IPS-NIHi11 (cell line): ENCODE results near the gene TNRC6C.
"Not testable (repeated sequence)": the region's sequence is repeated elsewhere in the genome, so short reads cannot be mapped to it uniquely, and the experiment has no call there.

ENCODE experiments used
- DNase-seq: peaks from one replicate; pipeline ENCODE4 v3.0.0; 2012; ENCODE audit warnings: mixed read lengths, low spot score

TNRC6C gene

DNA sequence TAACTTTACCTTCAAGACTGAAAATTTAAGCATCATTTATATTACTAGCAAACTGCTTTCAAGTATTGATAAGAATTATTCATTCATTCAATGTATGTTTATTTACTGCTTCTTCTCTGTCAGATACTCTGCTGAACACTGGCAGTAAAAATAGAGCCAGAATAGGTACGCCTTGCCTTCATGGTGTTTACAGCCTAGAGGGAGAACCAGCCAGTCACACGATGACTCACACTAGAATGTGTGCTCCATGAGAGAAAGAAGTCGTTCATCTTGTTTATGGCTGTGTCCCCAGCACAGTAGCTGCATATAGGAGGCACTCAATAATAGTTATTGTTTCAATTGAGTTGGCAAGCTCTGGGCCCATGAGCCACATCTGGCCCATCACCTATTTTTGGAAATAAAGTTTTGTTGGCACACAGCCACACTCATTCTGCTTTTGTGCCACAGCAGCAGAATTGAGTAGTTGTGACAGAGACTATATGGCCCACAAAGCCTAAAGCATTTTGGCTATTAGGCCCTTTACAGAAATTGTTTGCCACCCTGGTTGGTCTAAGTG lies 85.9 kb downstream of the TNRC6C start:
- no peak for DNase-seq

DNA sequence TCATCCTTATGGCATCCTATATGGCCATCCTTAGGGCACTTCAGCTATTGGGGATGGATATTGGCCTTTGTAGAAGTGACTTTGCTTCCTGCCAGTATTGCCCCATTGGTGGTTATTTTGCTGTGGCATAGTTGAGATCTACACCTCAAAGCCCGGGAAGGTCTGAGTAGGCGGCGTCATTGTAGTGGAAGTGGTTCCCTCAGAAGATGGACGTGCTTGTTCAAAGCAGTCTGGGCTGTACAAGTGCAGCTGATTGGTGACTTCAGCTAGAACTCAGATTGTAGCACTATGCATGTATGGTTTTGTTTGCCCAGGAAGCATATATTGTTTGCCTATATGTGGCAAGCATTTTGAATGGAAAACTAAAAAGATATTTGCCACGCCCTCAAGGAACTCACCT lies 86.8 kb downstream of the TNRC6C start:
- DNase-seq: no peak

DNA sequence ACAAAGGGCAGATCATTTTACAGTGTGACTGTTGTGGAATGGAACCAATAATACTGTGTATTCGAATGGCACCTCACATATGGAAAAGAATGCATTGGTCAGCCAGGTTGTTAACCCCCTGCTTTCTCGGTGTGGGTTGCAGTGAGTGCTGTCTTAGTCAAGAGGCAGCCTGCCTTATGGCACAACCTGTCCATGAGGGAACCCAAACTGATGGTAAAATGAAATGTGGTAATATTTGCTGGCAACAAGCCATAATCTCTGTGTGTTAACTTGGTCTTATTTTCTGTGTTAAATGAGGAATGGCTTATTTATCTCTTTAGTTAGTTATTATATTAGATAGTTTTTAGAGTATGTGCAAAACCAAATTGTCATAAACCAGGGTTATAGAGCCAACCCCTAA lies 88.4 kb downstream of the TNRC6C start:
- DNase-seq: no peak

DNA sequence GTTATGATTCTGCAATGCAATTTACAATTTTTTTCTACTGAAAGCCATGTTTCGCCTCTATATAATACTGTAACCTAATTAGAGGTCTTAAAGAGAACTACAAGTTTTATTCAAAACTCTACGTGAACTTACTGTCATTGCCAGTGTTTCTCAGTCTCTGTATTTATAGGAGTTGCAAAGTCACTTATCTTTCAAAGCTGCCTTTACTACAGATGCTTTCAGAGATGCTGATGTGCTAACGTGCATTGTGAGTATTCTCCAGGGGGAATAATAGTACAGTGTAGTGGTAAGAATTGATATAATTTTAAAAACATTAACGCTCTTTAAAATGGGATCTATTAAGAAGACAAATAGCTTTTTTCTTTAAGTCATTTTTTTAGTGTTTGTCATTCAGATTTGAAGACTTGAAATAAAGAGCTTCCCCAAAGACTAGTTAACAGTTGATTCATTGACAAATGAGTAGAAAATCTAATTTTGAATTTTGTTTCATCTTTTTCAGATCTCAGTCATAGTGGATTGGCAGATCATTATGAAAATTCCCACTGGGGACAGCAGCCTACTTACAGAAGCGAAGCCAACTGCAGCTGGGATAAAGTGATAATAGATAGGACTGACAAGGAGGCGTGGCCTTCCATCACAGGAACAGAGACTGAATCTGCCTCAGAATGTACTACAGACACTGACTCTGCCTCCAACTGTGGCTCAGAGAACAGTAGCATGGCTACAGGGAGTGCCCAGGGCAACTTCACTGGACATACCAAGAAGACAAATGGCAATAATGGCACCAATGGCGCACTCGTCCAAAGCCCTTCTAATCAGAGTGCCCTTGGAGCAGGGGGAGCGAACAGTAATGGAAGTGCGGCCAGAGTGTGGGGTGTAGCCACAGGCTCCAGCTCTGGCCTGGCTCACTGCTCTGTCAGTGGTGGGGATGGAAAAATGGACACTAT lies 90.1 kb downstream of the TNRC6C start:
- no peak for DNase-seq

DNA sequence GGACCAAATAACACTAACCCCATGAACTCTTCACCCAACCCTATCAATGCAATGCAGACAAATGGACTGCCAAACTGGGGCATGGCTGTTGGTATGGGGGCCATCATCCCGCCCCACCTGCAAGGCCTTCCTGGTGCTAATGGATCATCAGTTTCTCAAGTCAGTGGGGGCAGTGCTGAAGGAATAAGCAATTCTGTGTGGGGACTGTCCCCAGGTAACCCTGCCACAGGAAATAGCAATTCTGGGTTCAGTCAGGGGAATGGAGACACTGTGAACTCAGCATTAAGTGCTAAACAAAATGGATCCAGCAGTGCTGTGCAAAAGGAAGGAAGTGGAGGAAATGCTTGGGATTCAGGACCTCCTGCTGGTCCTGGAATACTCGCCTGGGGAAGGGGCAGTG lies 91.1 kb downstream of the TNRC6C start:
- DNase-seq: no peak

DNA sequence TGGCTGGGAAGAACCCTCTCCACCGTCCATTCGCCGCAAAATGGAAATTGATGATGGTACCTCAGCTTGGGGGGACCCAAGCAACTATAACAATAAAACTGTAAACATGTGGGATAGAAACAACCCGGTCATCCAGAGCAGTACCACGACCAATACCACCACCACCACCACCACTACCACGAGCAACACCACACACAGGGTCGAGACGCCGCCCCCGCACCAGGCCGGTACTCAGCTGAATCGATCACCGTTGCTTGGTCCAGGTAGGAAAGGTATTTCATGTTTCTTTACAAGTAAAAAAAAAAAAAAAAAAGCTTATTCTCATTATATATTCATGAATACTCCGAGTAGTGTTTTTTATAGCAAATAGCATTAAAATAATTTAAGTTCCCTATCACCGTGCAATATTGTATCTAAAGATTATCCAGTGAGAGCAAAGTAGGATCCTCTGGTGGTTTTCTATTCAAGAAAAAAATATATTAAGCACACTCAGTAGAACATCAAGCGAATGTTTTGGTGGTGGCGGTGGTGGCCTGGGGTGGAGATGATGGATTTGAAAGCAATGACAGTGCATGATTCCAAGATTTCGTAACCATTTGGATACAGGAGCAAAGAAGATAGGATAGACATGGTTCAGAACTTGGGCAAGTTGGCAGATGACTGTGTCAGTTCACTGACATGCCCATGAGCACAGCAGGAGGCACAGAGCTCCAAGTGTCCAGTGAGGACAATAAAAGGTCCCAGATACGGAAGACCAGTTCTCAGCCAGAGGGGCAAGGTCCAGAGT lies 92.9 kb downstream of the TNRC6C start:
- no peak for DNase-seq

DNA sequence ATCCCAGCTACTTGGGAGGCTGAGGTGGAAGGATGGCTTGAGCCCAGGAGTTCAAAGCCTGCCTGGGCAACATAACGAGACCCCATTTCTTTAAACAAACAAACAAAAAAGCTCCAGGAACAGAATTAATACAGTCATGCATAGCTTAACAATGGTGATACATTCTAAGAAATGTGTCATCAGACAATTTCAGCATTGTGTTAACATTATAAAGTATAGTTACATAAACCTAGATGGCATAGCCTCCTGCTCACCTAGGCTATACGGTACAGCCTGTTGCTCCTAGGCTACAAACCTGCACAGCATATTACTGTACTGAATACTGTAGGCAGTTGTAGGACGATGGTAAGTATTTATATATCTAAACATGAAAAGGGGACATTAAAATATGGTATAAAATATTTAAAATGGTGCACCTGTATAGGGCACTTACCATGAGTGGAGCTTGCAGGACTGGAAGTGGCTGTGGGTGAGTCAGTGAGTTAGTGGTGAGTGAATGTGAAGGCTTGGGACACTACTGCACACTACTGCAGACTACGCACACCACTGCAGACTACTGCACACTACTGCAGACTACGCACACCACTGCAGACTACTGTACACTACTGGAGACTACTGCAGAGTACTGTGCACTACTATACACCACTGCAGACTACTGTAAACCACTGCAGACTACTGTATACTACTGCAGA lies 95.4 kb downstream of the TNRC6C start:
- no peak for DNase-seq

DNA sequence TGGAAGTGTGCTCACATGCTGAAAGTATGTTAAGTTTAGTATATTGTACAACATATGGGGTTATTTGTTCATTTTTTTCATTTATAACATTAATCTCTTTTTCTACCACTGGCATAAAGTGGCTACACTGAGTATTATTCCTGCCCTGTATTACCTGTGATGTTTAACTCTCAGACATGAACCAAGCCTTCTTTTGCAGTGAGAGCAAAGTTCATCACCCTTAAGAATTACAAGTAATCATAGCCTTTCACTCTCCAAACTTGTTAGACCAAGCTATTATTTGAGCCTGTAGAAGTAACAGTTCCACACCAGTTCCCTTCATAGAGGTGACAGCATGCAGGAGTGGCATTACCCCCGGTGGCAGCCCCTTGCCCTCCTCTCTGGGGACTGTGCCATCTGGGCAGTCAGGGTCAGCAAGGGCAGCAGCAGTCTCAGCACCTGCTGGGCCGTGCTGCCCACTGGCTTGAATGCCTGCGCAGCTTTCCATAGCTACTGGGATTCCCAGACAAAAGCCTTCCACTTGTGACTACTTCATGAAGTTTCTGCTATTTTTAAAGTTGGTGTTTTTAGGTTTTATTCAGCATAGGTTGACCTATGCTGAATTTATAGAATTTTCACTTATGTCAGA lies 98.7 kb downstream of the TNRC6C start:
- DNase-seq: no peak

DNA sequence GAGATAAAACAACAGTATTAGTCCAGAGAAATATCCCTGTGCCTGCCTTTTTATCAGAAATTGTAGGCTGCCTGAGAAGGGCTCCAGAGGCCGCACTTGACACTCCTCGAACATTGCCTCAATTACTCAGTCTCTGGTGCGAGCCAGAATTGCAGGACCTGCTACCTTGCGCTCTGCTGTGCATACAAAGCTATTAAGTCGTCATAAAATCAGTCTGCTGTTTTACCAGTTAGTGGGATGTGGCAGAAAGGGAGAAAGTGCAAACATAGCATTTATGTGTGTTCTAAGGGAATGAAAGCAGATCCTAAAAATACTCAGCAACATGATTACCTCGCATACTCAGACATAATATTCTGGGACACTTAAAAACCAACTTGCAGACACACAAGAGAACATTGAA lies 99.5 kb downstream of the TNRC6C start:
- no peak for DNase-seq

DNA sequence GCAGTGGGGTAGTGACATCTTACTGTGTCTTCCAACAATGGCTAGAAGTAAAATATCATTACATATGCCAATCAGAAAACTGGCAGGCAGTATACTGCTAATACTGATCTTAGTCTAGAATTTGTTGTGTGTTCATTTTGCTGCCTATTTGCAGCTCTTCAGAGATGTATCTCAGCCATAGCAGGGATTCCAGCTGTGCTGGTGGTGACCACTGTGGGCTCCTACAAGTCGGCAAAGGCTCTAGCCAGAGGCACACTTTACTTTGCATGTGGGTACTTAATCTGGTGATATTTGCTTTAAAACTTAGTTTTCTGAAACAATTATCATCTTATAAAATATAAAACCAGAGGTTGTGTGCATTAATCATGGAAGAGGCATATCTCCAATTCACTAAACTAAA lies 100.1 kb downstream of the TNRC6C start:
- no peak for DNase-seq

DNA sequence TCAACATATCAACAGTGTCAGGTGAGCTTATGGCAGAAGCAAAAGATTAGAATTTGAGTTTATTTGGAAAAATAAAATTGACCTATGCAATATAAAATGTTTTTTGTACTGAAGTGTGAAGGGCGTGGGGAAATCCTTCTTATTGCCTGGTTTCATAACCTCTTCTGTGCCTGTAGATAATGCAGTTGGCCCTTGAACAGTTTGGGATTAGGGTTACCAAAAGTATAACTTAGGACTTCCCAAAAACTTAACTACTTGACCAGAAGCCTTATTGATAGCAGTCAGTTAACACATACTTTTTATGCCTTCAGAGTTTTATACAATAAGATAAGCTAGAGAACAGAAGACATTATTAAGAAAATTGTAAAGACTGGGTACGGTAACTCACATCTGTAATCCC lies 104.1 kb downstream of the TNRC6C start:
- no peak for DNase-seq

DNA sequence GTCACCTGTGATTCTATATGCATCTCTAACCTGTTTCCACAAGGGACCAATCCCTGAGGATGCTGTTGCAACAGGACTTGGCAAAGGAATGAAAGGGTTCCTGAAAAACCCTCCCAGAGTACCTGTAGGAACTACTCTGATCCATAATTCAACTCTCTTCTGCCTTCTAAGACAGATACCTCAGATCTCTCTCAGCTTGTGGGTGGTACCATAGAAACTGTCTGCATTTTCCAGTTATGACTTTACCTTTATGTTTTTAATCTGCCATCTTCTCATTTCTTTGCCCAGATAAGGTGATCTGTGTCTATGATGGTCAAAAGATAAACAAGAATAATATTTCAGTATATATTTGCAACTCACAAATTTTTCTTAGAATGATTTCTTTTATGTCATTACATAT lies 105.0 kb downstream of the TNRC6C start:
- DNase-seq: no peak

DNA sequence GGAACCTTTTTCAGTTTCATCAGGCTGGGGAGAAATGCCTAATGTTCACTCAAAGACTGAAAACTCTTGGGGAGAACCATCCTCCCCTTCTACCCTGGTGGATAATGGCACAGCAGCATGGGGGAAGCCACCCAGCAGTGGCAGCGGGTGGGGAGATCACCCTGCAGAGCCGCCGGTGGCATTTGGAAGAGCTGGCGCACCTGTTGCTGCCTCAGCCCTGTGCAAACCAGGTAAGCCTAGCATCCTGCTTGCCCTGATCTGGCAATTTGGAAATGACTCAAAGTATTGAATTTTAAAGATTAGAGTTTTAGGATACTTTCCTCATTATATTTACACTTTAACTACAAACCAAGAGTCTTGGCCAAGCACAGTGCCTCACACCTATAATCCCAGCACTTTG lies 106.2 kb downstream of the TNRC6C start:
- no peak for DNase-seq

DNA sequence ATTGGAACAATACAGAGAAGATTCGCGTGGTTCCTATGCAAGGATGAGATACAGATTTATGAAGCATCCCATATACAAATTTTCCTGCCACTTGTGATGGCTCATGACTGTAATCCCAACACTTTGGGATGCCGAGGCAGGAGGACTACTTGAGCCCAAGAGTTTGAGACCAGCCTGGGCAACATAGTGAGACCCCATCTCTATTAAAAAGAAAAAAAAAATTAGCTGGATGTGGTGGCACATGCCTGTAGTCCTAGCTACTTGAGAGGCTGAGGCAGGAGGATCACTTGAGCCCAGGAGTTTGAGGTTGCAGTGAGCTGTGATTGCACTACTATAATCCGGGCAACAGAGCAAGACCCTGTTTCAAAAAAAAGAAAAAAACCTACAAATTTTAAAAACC lies 108.5 kb downstream of the TNRC6C start:
- DNase-seq: not testable (repeated sequence)

DNA sequence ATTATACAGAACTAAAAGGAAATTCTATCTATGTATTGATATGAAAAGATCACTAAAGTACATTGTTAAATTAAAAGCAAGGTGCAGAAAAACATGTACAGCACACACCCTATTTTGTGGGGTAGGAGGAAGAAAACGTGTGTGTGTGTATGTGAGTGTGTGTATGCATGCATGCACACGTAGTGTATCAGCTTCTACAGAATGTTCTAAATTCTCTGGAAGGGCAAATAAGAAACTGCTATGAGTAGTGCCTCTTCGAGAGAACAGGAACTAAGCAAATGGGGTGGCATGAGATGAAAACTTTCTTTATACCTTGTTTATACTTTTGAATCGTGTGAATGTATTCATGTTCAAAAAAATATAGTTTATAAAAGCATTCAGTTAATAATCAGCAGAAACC lies 111.2 kb downstream of the TNRC6C start:
- DNase-seq: no peak

DNA sequence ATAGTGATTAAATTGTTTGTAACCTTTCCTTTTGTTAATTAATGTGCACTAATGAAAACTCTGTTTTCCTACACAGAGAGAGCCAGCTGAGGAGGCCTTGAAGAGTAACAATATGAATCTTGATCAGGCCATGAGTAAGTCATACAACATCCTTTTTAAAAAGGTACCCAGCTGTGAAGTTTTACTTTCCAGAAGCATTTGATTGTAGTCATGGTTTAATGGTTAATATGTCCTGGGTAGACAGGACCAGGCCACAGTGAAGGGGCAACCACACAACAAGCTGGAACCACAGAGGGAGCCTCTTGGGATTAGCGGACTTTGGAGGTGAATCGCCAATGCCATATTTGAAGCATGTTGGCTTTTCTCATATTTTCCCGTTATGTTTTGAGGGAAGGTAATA lies 114.5 kb downstream of the TNRC6C start:
- DNase-seq: no peak

DNA sequence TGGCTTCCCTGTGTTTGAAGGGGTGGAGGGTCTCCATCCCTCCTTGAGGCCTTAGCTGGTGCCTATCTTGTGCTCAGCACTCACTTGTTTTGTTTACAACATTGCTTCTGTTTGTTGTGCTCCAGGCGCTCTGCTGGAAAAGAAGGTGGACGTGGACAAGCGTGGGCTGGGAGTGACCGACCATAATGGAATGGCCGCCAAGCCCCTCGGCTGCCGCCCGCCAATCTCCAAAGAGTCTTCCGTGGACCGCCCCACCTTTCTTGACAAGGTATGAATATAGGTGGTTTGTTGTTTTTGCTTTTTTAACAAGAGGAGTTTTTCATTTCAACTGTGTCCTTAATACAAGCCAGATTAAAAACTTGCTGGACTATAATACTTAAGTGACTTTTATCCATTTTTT lies 116.5 kb downstream of the TNRC6C start:
- DNase-seq: no peak

DNA sequence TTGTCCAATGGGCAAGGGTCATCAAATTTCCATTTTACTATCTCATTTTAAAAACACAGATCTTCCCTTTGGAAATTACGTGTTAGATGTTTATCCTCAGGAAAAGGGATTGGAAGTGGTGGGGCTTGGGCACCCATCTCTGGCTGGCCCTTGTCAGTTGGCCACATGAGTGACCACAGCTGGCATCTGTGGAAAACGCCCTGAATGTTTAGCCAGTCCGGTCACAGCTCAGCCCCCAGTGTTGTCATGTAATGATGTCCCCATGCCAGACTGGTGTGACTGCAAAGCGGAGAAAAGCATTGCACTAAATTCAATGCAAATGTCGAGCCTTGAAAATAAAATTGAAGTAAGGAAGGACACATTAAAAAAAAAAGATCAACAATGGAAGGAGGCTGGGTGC lies 117.0 kb downstream of the TNRC6C start:
- DNase-seq: no peak

DNA sequence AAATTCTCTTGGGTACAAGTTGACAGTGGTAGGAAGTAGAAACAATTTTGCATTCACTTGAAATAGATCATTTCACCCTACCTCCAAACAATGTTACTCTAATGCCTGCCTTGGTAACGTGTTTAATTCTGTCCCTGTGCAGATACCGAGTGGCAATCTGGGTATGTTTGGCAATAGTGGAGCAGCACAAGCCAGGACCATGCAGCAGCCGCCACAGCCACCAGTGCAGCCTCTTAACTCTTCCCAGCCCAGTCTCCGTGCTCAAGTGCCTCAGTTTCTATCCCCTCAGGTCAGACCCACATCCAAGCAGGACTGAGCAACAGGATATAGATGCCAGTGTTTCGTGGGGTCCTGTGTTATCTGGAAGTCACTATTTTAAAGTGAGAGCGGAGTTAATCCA lies 120.8 kb downstream of the TNRC6C start:
- DNase-seq: no peak

DNA sequence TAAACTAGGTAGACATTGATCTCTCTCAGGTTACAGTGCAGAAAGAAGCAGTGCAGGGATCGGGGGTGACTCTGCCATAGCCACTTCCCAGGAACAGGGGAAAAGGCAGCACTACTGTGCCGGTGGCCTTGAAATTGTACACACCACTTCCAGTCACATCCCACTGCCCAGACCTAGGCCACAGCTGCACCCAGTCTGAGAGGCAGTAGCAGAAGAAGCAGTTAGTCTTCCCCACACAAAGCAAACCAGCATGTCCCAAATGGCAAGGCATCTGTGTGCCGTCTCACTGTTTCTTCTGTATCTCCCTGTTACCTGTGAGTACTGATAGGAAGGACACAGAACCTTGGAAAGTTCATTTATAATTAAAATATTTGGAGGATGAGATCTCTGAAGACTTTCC lies 123.0 kb downstream of the TNRC6C start:
- DNase-seq: no peak

DNA sequence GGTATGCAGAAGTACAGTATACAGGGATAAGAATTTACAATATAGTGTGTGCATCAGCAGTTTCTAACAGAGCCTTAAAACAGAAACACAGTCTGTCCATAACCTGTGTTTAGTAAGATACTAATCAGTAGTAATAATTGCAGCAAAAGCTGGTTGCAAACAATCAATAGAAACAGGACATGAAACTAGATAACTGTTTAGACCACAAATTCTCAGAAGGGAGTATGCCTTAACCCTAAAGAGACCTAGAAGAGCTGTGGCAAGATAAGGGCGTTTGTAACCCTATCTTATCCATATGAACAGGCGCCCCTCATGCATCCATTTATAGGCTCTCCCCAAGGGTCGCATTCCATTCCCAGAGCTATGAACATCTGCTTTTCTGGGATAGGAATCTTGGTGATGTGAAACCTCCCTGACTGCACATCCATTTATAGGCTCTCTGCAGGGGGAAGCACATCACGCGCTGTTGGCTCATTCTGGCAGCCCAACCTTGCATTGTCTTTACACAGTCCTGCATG lies 123.9 kb downstream of the TNRC6C start:
- not testable (repeated sequence) for DNase-seq

DNA sequence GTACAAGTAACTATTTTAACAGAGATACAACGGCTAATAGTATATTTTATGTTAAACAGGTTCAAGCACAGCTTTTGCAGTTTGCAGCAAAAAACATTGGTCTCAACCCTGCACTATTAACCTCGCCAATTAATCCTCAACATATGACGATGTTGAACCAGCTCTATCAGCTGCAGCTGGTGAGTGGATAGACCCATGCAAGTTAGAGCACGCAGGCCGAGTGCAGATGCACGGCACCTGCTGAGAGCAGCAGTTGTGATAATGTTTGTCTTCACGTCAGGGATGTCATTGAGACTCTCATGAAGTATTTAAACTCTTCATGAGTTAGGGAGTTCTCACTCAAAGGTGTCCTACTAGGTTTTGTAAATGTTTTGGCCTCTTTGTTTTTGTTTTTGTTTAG lies 124.5 kb downstream of the TNRC6C start:
- no peak for DNase-seq
